ENCODE measurements around the gene EPB41. TPM values are rescaled to one million over a fixed set of nuclear protein-coding genes. Genes with fewer than 3 reads are reported as not detected.
"Not testable (repeated sequence)": the region's sequence is repeated elsewhere in the genome, so short reads cannot be mapped to it uniquely, and the experiment has no call there.

The EPB41 gene
- total RNA-seq, 1 donor from 2014 or later, result 82.6 TPM

DNA sequence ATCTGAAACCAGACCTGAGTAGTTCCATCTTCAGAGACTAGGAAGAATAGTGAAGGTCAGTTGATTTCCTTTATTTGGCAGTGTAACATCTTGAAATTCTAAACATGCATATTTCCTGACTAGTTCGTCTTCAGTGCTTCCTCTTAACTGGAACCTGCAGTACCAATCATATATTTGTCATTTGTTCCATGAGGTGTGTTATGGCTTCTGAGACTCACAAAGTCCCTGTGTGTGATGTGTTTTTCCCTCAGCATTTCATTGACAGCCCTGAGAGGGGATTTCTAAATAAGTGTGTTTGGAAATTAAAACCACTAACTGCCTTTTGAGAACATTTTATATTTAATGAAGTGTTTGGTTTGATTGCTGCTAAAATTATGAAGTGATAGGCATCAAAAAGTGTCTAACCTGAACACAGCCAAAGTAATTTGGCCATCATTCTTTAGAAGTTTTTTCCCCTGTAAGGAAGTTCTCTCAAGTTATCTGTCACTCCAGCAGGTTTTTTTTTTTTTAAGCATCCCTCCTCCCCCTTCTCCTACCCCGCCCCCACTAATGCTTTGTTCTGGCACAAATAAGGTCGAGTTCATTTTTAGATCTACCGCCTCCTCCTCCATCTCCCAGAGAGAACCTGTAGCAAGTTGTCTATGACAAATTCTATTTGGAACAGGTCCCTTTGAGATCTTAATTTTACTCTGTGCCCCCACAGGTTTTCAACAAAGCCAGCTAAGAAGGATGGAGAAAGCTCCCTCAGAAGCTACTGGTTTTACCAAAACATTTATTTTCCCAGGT, 148.0 kb downstream of the EPB41 start:
- no peak overlapping the region for H3K27ac Mint-ChIP-seq (ENCODE audit: unreplicated experiment)
- H3K27me3 Mint-ChIP-seq (ENCODE audit: unreplicated experiment), result no peaks in the 10 kb centered on the region
- no peak for DNase-seq (ENCODE audit: low spot score)
- no peaks in the 10 kb centered on the region for H3K9me3 Mint-ChIP-seq (ENCODE audit: unreplicated experiment)
- H3K36me3 Mint-ChIP-seq (ENCODE audit: low read depth, unreplicated experiment), result peaks cover 8% of the 10 kb centered on the region
- H3K4me1 Mint-ChIP-seq (ENCODE audit: unreplicated experiment), result peaks cover 5% of the 10 kb centered on the region
- H3K4me3 Mint-ChIP-seq (ENCODE audit: unreplicated experiment), result no peak overlapping the region
- TF ChIP-seq, protein P1, sequence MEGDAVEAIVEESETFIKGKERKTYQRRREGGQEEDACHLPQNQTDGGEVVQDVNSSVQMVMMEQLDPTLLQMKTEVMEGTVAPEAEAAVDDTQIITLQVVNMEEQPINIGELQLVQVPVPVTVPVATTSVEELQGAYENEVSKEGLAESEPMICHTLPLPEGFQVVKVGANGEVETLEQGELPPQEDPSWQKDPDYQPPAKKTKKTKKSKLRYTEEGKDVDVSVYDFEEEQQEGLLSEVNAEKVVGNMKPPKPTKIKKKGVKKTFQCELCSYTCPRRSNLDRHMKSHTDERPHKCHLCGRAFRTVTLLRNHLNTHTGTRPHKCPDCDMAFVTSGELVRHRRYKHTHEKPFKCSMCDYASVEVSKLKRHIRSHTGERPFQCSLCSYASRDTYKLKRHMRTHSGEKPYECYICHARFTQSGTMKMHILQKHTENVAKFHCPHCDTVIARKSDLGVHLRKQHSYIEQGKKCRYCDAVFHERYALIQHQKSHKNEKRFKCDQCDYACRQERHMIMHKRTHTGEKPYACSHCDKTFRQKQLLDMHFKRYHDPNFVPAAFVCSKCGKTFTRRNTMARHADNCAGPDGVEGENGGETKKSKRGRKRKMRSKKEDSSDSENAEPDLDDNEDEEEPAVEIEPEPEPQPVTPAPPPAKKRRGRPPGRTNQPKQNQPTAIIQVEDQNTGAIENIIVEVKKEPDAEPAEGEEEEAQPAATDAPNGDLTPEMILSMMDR (IDR thresholded peaks at IDR 0.05; ENCODE audit: unreplicated experiment), result no peak

DNA sequence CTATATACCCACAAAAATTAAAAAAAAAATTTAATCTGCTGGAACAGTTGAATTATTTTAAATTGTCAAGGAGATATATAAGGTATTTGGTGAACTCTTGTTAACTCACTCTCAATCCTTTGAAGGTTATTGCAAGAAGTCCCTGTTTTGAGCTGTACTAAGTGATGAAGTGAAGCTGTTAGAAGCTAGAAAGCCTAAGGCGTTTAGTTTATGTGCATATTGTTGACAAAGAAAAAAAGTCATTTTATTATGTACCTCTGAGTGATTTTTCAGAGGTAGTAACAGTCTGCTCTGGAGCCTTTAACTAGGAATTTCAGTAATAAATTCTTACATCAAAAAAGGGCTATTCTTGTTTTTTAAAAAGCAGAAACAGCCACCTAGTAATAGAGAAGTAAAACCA, 149.7 kb downstream of the EPB41 start:
- Mint-ChIP-seq H3K36me3 (ENCODE audit: low read depth, unreplicated experiment) (peaks cover 8% of the 10 kb centered on the region), H3K4me3 (ENCODE audit: unreplicated experiment) (no peak overlapping the region), H3K4me1 (ENCODE audit: unreplicated experiment) (peaks cover 5% of the 10 kb centered on the region), H3K27ac (ENCODE audit: unreplicated experiment) (no peak overlapping the region), H3K9me3 (ENCODE audit: unreplicated experiment) (no peaks in the 10 kb centered on the region), H3K27me3 (ENCODE audit: unreplicated experiment) (no peaks in the 10 kb centered on the region)
- TF ChIP-seq, protein P1 (IDR thresholded peaks at IDR 0.05; ENCODE audit: unreplicated experiment), result no peak
- no peak for DNase-seq (ENCODE audit: low spot score)

DNA sequence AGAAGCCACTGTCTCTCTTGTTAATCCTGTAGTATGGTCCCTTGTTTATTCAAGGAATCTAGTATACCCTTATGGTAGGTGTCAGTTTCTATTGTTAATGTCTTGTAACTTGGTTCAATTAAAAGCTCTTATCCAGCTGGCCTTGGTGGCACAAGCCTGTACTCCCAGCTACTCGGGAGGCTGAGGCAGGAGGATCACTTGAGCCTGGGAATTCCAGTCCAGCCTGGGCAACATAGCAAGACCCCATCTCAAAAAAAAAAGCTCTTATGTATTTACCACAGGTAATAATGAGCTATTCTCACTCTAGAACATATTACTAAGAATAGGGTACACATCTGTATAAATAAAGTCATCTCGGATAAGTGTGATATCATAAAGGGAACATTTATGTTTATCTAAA, 162.8 kb downstream of the EPB41 start:
- Mint-ChIP-seq H3K4me3 (ENCODE audit: unreplicated experiment) (no peak overlapping the region), H3K36me3 (ENCODE audit: low read depth, unreplicated experiment) (peaks cover 4% of the 10 kb centered on the region), H3K9me3 (ENCODE audit: unreplicated experiment) (no peaks in the 10 kb centered on the region), H3K27ac (ENCODE audit: unreplicated experiment) (no peak overlapping the region), H3K27me3 (ENCODE audit: unreplicated experiment) (no peaks in the 10 kb centered on the region), H3K4me1 (ENCODE audit: unreplicated experiment) (no peaks in the 10 kb centered on the region)
- DNase-seq (ENCODE audit: low spot score), result no peak
- TF ChIP-seq, protein P1 (IDR thresholded peaks at IDR 0.05; ENCODE audit: unreplicated experiment), result no peak

DNA sequence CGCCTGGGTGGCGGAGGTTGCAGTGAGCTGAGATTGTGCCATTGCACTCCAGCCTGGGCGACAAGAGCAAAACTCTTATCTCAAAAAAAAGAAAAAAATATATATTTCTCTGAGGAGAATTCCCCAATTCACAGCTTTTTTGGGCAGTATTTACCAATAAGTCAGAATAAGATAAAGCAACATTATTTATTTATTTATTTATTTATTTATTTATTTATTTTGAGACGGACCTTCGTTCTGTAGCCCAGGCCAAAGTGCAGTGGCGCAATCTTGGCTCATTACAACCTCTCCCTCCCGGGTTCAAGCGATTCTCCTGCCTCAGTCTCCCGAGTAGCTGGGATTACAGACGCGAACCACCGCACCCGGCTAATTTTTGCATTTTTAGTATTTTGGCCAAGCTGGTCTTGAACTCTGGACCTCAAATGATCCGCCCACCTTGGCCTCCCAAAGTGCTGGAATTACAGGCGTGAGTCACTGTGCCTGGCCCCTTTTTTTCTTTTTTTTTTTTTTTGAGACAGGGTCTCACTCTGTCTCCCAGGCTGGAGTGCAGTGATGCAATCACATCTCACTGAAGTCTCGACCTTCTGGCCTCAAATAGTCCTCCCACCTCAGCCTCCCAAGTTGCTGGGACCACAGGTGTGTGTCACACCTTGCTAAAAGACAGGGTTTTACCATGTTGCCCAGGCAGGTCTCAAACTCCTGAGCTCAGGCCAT, 165.7 kb downstream of the EPB41 start:
- not testable (repeated sequence) for H3K4me1 Mint-ChIP-seq (ENCODE audit: unreplicated experiment); H3K36me3 Mint-ChIP-seq (ENCODE audit: low read depth, unreplicated experiment); H3K27me3 Mint-ChIP-seq (ENCODE audit: unreplicated experiment); DNase-seq (ENCODE audit: low spot score); H3K4me3 Mint-ChIP-seq (ENCODE audit: unreplicated experiment); H3K27ac Mint-ChIP-seq (ENCODE audit: unreplicated experiment); H3K9me3 Mint-ChIP-seq (ENCODE audit: unreplicated experiment)

DNA sequence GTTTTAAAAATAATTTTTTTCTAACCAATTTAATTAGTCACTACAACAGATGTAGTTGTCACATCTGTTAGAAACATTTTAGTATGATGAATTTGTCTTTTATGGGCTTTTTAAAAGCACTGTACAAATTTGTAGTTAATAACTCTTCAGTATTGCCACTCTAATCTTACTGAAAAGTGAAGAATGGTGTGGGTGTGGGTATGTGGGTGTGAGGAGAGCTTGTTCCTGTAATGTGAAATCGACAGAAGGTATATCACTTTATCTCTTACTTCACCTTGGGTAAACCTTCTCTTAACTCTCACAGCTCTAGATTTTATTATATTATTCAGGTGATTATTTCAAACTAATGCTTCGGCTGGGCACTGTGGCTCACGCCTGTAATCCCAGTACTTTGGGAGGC, 166.8 kb downstream of the EPB41 start:
- H3K9me3 Mint-ChIP-seq (ENCODE audit: unreplicated experiment), result no peaks in the 10 kb centered on the region
- no peaks in the 10 kb centered on the region for H3K27me3 Mint-ChIP-seq (ENCODE audit: unreplicated experiment)
- no peaks in the 10 kb centered on the region for H3K36me3 Mint-ChIP-seq (ENCODE audit: low read depth, unreplicated experiment)
- TF ChIP-seq, protein P1 (IDR thresholded peaks at IDR 0.05; ENCODE audit: unreplicated experiment), result no peak
- H3K4me1 Mint-ChIP-seq (ENCODE audit: unreplicated experiment), result no peaks in the 10 kb centered on the region
- no peak overlapping the region for H3K4me3 Mint-ChIP-seq (ENCODE audit: unreplicated experiment)
- no peak for DNase-seq (ENCODE audit: low spot score)
- H3K27ac Mint-ChIP-seq (ENCODE audit: unreplicated experiment), result no peak overlapping the region

All from endothelial cell (in vitro differentiated cells).